HG02870 (cell line): ENCODE data around the gene TRAPPC11.

Experiments
- ATAC-seq: cut with Tn5 transposase; IDR thresholded peaks from one replicate; pipeline ENCODE4 v1.9.1; 2021; ENCODE audit warnings: mild to moderate bottlenecking, moderate library complexity; ENCODE audit not compliant: unreplicated experiment

The TRAPPC11 gene

DNA sequence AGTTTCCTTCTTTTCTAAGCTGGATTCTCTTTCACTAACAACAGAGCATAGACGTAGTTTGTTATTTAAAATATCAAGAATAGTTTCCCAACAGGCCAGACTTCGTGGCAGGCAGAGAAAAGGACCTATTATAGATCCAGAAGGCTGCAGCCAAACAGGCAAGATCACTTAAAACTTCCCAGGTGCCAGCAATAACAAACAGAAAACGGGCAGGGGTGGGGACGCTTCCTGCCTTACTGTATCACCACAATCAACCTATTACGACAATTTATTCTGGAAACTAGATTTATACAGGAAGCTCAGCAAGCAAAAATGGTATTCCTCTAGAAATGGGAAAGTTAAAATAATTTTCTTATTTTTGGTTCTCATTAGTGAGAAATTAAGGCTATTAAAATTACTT, 22.2 kb upstream of the TRAPPC11 start:
- ATAC-seq = no peak

DNA sequence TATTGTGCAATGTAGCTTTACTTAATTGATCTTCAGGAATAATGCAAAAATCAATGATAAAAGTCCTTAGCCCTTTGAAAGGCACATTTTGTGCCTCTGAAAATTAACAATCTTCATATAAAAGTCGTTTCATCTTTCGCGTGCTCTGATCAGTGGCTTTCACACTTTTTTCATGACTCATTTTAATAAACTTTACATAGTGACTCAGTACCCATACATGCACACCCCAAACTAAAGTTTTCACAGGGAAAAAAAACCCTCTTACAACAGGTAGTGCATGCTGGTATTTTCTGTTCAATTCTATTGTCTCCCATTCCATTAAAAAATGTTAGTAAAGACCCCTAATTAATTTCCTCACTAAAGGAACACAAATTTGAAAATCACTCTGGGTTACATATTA, 21.6 kb upstream of the TRAPPC11 start:
- no peak for ATAC-seq

DNA sequence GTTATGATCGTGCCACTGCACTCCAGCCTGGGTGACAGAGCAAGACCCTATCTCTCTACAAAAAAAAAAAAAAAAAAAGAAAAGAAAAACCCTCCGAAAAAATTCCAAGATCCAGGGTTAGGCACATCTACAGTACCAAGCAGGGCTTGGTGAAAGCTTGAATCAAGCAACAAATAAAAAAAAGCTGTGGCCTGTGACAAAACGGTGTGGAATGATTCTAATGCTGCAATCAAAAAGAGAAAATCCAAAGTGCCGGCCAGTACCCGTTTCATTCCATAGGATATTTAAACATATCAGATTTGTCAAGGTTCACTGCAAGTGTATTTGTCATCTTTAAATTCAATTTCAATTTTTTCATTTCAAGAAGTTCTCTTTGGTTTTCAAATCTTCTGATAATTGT, 20.7 kb upstream of the TRAPPC11 start:
- ATAC-seq = no peak

DNA sequence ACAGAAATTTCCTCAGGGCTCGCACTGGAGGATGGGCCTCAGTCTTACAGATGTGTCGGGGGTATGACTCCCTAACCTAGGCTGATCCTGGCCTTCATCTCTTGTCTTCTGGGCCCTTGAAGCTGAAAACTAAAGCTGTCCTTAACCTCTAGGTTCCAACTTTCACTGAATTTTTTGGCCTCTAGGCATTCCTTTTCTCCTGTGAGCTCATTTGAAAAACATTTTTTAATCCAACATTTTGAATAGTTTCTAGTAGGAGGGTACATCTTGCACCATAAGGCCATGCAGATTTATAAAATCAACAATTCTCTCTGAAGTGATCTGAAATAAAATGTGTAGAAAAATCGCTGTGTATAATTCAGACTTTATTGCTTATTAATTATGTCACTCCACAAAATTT, 19.8 kb upstream of the TRAPPC11 start:
- no peak for ATAC-seq

DNA sequence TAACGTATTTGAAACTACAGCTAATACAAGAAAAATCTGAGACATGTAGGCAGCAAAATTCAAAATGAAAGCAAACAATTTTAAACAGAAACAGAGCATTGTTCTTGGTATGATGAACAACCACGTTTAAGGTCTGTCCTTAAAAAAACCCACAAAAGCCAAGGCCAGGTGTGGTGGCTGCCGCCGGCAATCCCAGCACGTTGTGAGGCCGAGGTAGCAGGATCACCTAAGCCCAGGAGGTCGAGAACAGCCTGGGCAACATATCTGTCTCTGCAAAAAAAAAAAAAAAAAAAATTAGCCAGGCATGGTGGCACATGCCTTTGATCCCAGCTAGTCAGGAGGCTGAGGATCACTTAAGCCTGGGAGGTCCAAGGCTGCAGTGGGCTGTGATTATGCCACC, 13.8 kb upstream of the TRAPPC11 start:
- ATAC-seq = no peak

DNA sequence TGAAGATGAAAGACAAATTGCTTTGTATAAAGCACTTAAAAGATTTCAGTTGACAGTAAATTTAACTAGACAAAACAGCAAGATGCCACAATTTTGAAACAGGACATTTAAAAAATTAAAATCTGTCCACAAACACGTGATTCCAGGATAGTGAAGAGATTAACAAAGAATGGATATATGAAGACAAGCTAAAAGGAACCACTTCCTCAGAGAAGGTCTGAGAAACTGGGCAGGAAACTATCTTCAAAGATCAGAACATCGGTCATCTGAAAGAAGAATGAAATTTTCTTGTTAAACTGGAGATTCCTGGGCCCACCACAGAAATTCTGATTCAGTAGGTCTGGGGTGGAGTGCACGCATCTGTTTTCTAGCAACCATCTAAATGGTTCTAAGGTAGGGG, 1.5 kb upstream of the TRAPPC11 start:
- ATAC-seq = no peak

DNA sequence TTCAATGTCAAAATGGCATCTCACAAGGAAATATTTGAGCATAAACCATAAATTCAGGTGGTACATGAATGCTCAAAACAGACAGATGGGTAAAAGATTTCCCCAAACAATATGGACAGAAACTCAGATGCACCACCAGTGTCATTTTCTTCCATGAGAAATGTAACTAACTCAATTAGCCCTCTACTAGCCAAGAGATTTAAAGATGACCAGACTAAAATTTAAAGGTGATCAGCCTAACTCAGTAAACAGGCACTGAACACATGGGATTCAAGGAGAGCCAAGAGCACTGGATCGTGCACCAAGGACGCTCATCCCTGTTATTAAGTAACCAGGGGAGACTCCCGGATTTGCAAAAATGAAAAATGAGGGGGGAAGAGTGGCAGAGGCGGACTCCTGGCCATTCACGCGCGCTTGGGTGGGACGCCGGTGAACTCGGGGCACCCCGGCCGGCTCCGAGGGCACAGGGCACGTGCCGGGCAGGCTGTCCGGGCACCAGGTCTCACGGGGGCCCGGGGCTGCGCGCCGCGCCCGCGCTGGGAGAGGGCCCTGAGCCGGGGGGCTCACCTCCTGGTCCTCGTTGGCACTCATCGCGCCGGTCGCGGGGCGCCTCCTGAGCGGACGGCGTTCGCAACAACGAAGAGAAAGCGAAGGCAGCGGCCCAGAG, 598 bp upstream of the TRAPPC11 start:
- ATAC-seq = peak; percentile 20

DNA sequence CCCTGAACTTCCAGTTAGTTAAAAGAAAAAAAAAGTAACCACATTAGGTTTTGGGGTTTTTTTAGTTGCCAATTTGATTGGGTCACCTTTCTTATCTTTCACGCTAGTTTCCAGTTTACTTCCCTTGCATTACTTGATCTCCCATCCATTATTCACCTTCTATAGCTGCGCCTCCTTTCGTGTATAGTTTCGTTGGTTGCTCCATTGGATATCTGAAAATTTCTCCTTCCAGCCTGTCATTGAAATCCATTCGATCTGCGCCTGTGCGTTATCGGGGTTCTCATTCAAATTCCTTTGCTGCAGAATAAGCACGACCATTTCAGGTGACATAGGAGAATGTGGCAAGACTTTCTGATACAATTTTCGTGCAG, 764 bp downstream of the TRAPPC11 start:
- ATAC-seq = no peak

DNA sequence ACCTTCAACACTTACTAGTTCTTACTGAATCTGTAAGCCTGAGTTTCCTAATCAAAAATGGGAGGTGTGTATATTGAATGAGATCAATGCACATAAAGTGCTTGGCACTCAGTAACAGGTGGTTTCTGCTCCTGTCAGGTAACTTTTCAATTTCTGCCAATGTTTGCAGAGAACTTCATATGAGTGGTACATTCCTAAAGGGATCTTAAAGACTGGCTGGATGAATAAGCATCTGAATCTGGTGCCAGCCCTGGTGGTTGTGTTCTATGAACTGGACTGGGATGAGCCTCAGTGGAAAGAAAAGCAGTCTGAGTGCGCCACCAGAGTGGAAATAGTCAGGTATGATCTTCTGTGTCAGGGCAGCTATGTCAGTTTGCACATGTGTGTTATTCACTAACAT, 7.0 kb downstream of the TRAPPC11 start:
- no peak for ATAC-seq

DNA sequence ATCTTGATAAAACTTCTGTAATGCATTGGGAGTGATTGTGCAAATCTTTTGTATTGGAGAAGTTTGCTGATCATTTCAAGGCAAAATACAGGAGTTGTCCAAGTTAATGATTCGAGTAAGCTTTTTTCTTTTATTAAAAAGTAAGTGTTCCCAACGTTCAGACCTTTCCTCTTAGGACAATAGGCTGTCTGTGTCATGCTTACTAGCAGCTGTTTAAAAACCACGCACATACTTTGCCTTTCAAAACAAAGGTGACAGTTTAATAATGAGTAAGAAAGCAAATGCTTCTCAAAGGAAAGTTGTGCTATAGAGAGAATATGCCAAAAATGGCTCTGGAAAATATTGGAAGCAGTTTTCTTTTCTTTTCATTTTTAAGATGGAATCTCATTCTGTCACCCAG, 11.2 kb downstream of the TRAPPC11 start:
- no peak for ATAC-seq

DNA sequence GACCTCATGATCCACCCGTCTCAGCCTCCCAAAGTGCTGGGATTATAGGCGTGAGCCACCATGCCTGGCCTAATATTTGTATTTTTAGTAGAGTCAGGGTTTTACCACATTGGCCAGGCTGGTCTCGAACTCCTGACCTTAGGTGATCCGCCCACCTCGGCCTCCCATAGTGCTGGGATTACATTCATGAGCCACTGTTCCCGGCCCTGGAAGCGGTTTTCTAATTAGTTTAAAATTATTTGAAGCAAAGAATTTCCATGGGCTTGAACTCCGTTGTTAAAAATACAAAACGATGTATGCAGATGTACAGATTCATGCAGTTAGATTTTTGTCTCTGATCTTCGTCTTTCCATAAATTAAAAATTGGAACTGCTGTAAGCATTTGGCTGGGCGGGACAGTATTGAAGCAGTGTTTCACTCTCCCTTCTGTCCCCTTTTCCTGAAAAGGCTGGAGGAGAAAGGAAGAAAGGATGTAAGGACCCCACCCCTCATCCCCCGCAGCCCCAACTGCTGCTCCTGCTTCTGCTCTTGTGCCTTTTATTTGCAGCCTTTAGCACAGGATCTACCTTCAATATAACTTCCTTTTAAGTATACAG, 12.0 kb downstream of the TRAPPC11 start:
- no peak for ATAC-seq

DNA sequence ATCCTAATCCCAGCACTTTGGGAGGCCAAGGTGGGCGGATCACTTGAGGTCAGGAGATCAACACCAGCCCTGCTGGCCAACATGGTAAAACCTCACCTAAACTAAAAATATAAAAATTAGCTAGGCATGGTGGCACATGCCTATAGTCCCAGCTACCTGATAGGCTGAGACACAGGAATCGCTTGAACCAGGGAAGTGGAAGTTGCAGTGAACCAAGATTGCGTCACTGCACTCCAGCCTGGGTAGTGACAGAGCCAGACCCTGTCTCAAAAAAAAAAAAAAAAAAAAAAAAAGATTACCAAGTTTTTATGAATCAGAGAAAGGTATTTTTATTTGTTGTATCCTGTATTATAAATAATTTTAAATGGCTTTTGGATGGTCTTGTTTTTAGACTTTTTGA, 15.1 kb downstream of the TRAPPC11 start:
- no peak for ATAC-seq

DNA sequence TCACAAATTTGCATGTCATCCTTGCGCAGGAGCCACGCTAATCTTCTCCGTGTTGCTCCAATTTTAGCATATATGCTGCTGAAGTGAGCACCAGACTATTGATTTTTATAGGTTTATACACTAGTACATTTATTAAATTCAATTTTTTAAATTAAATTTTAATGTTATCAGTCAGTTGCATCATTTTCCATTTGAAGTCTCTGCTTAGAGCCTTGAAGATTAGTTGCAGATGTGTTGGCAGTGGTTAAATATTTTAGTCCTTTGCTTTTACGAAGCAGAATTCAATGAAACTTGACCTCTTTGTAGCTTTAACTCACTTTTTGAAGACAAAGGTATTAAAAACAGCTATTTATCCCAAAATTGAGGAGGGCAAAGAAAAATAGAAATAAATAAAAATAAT, 16.5 kb downstream of the TRAPPC11 start:
- no peak for ATAC-seq

DNA sequence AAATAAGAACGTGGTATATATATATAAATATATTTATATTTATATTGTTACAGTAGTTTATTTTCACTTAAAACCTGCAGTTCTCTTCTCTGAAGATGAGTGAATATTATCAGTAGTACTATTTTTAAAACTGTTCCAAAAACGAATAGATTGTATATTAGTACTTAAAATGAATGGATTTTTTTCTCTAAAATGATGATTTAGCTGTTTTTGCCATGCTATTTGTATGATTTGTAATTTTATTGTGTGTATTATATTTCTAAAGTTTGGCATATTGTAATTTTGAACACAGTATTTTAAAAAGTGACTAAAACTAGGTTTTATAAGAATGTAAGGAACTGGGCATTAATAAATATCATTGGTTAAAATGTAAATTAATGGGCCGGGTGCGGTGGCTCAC, 22.0 kb downstream of the TRAPPC11 start:
- no peak for ATAC-seq

DNA sequence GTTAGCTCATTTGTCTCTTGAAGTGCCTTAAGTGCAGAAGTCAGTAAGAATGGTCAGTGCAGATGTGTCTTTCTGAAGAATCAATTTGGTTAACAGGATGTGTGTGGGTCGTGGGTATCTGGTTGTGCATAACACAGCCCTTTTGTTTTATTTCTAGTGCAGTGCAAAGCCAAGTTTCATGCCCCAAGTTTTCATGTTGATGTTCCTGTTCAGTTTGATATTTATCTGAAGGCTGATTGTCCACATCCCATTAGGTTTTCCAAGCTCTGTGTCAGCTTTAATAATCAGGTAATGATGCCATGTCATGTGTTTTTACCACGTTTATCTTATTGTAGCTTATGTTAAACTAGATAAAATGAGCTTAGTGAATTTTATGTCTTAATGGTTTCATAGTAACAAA, 27.4 kb downstream of the TRAPPC11 start:
- ATAC-seq = no peak

DNA sequence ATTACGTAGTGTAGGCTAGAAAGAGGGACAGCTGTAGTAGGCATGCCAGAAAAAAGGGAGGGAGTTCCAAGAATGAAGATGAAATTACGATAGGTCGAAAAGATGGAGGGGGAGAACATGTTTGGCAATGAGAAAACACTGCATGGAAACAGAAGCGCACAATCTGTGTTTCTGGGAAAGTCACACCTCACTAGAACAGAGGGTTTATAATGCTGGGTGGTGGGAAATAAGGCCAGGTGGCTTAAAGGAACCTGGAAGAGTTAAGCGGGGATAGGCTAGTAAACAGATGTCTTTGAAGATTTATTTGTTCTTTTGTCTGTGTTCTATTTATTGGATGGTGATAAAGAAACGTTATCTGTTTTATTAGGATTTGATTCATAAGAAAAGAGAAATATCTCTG, 29.1 kb downstream of the TRAPPC11 start:
- no peak for ATAC-seq

DNA sequence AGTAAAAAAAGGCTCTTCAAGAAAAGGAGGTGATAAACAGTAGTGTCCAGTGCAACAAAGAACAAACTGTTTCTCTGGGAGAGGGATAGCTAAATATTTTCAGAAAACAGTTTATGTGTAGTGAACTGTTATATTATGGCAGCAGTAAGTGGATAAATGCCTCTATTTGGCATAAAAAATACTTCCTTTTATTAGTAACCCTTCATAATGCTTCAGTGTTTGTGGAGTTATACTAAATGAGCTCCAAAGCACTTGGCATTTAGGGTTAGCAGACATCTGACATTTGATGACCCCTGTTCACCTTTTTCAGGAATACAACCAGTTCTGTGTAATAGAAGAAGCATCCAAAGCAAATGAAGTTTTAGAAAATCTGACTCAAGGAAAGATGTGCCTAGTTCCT, 31.9 kb downstream of the TRAPPC11 start:
- ATAC-seq = no peak

DNA sequence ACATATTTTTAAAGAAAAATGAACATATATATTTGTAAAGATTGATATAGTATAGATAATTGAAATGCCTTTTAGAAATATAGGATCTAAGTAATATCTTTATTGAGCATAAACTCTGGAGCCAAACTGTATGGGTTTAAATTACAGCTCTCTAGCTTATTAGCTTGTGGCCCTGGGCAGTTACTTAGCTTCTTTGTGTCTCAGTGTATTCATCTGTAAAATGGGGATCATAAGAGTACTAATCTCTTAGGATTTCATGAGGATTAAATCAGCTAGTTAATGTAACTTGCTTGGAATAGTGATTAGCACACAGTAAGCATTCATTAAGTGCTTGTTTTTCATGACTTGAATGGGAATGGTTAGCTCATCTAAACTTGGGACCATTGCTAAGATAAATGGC, 32.8 kb downstream of the TRAPPC11 start:
- no peak for ATAC-seq

DNA sequence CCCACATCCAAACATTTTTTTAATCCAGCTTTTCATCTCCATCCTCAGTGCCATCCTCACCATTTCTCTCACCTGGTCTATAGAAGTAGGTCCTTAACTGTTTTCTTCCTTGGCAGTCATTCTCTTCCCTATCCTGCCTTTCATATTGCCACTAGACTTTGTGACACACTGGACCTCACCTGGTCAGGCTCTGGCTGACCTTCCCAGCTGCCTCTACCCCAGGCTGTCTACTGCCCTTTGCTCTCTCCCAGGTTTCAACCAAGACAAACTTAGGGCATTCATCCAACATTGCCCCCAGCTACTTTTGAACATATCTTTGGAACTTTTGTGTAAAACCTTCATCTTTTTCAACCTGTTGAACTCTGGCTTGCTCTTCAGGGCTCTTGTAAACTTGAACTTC, 39.8 kb downstream of the TRAPPC11 start:
- ATAC-seq = no peak

DNA sequence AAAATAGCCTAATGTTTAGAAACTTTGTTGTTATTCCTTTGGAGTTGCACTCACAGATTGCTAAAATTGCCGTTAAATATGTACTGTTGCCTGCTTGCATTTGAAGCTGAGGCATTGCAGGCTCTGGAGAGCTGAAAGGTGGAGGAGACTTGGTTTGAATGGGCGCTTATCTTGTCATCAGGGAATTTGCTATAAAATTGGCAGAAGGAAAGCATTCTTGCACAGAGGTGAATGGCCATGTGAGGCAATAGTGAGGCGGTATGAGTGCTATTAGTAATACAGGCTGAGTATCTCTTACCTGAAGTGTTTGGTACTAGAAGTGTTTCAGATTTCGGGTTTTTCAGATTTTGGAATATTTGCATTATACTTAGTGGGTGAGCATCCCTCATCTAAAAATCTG, 41.3 kb downstream of the TRAPPC11 start:
- no peak for ATAC-seq

DNA sequence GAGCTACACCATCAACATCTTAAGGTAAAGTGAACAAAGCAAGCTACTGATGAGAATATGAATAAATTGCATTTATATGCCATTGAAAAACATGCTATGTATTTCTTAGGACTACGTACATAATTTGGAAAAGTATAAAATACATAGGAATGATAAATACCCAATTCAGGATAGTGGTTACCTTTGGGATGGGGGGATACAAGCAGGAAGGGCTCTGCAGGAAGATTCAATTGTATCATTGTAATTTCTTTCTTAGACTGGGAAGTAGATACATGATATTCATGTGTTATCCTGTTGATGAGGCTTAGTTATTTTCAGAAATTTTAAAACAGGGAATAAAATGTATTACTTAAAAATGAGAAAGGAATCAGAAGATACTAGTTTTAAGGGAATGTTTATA, 43.4 kb downstream of the TRAPPC11 start:
- ATAC-seq = no peak

DNA sequence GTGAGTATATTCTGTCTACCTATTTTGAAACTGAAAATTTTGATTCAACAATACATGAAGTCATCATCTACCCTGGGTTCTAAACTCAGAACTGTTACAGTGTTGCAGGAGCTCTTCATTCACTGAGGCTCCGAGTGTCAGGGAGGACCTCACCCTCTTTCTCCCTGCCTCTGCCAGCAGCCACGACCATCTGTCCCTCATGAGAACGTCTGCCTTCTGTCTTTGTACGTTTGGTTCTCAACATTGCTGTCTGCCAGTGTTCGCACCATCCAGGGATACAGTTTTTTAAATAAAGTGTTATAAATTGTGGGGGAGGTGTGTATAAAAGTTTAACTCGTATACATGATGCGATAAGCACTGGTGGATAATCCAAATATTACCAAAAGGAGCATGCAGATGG, 55.5 kb downstream of the TRAPPC11 start:
- ATAC-seq = no peak

DNA sequence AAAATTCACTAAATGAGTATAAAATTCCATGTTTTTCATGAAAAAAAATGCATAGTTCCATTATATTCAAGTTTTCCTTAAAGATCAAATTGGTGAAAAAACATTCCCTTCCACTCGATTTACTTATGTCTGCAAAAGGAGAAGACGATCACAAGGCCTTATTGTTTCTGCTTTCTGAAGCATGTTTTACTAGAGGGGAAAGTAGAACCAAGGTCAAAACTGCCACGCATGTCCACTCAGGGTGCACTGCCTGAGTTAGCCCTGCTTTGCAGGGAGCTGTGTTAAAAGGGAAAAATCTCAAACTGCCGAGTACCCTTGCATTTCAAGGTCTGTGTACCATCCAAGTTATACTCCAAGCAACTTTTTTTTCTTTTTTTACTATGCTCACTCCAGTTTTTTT, 57.2 kb downstream of the TRAPPC11 start:
- ATAC-seq = no peak
